Coronary artery (tissue), 2 donors: ENCODE measurements around the gene PIK3IP1.

Source experiments
- DNase-seq: peaks from one replicate; pipeline ENCODE4 v3.0.0-alpha.2; 2017; ENCODE audit warnings: low spot score
- H3K27ac ChIP-seq, 2 donors: fragments of 200-600 bp; sonication (generic); one replicate each; pipeline ENCODE4 v1.5.1; 2016 to 2019
- H3K4me3 ChIP-seq: fragments of 200-600 bp; sonication (generic); 2 replicates; pipeline ENCODE4 v1.5.1; 2016; ENCODE audit warnings: mild to moderate bottlenecking, moderate library complexity
- TF ChIP-seq, protein P1 (sequence below): fragments of 200-600 bp; sonication (generic); IDR thresholded peaks from one replicate; pipeline ENCODE4 v1.5.1; 2019; ENCODE audit warnings: antibody characterized with exemption

Gene PIK3IP1

DNA sequence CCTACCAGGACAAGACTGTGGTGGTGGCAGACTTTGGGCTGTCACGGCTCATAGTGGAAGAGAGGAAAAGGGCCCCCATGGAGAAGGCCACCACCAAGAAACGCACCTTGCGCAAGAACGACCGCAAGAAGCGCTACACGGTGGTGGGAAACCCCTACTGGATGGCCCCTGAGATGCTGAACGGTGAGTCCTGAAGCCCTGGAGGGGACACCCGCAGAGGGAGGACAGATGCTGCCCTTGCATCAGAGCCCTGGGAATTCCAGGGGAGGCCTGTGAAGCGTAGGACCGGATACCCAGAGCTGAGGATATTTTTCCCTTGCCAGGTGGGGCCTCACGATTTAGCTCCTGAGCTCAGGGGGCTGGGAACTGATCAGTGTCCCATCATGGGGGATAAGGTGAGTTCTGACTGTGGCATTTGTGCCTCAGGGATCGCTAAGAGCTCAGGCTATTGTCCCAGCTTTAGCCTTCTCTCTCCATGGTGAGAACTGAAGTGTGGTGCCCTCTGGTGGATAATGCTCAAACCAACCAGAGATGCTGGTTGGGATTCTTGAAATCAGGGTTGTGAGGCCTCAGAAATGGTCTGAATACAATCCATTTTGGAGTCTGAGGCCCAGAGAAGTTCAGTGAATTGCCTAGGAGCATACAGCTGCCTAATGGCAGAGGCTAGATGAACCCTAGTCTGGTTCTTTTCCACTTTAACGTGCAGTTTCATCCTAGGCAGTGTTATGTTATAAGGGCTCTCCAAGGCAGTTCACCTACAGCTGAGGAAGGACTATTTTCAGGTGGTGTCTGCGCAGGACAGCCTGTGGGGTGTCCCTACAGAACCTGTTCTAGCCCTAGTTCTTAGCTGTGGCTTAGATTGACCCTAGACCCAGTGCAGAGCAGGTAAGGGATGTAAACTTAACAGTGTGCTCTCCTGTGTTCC, 19.5 kb downstream of the PIK3IP1 start:
- no peak for DNase-seq
- Histone ChIP-seq H3K27ac (no peak overlapping the region), H3K4me3 (no peak overlapping the region)
- TF ChIP-seq, protein P1, sequence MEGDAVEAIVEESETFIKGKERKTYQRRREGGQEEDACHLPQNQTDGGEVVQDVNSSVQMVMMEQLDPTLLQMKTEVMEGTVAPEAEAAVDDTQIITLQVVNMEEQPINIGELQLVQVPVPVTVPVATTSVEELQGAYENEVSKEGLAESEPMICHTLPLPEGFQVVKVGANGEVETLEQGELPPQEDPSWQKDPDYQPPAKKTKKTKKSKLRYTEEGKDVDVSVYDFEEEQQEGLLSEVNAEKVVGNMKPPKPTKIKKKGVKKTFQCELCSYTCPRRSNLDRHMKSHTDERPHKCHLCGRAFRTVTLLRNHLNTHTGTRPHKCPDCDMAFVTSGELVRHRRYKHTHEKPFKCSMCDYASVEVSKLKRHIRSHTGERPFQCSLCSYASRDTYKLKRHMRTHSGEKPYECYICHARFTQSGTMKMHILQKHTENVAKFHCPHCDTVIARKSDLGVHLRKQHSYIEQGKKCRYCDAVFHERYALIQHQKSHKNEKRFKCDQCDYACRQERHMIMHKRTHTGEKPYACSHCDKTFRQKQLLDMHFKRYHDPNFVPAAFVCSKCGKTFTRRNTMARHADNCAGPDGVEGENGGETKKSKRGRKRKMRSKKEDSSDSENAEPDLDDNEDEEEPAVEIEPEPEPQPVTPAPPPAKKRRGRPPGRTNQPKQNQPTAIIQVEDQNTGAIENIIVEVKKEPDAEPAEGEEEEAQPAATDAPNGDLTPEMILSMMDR, result peak; percentile 63

DNA sequence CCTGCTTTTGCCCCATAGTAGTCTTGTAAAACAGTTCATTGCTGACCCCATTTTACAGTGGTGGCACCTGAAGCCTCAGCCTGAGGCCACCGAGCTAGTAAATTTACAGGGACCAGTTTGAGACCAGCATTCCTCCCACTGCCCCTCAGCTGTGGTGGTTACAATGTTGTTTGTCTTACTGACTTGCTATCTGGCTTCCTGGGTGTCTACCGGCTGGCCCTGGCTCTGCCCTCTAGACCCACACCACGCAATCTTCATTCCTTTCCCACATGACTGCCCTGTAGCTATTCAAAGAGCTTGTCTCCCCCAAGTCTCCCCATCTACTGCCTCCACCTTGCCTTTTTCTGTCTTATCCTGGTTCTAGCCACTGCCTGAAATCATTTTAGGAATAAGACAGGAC, 20.8 kb downstream of the PIK3IP1 start:
- no peak for DNase-seq
- H3K4me3 ChIP-seq, result no peak overlapping the region
- TF ChIP-seq, protein P1, result no peak
- H3K27ac ChIP-seq, result no peak overlapping the region

DNA sequence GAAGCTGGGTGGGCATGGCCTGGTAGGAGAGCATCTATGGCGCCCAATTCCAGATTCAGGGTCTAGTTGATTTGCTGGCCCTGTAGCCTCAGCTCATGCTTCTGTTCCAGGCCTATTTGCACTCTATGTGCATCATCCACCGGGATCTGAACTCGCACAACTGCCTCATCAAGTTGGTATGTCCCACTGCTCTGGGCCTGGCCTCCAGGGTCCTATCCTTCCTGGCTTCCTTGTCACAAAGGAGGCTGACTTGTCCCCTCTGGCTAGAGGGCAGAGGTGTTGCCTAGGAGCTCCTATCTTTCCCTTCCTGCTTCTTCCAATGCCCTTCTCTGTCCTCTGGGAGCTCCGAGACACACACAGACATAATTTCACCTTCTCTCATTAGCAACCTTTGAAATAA, 21.3 kb downstream of the PIK3IP1 start:
- no peak overlapping the region for H3K4me3 ChIP-seq
- TF ChIP-seq, protein P1, result no peak
- DNase-seq, result no peak
- no peak overlapping the region for H3K27ac ChIP-seq

- no peak for DNase-seq
- Histone ChIP-seq H3K27ac (no peak overlapping the region), H3K4me3 (no peak overlapping the region)
- TF ChIP-seq, protein P1, result no peak
Measured at GRCh38 chr22:31269892-31270579, 22.3 kb downstream of the PIK3IP1 start.

DNA sequence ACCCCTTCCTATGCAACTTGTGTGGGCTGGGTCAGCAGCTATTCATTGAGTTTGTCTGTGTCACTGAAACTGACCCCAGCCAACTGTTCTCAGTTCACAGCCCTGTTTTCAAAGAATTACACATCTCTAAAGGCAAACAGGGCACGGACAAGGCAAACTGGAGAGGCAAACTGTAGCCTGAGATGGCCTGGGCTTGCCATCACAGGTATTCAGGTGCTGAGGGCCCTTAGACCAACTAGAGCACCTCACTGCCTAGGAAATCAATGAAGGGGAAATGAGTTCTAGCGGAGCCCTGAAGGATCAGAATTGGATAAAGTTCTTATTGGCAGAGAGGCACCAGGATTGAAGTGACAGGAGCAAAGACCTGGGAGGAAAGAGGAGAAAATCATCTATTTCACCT, 24.0 kb downstream of the PIK3IP1 start:
- TF ChIP-seq, protein P1, result no peak
- DNase-seq, result no peak
- H3K4me3 ChIP-seq, result no peak overlapping the region
- no peak overlapping the region for H3K27ac ChIP-seq

DNA sequence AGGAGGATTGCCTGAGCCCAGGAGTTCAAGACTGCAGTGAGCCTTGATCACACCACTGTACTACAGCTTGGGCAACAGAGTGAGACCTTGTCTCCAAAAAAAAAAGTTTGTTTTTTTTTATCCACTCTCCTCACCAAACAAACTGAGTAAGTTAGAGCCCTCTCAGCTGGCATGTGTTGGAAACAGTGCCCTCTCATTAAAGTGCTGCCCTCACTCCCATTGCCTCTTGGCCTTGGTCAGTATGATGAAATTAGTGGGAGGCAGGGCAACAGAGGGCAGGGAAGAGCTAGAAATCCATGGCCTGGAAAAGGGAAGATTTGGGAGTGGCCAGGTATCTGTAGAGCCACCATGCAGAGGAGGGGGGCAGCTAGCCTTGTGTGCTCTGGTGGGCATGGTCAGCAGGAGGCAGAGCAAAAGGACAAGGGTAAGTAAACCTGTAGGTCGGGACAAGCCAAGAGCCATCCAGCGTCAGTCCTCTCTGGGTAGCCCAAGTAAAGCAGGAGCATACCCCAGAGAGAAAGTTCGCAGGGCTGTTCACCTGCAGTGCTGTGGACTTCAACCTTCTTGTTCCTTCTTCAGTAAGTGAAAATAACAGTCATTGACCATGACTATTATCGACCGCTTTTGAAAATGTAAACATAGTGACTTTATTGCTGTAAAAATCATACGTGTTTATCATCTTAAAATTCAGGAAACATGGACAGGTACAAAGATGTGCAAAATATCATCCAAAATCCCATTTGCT, 28.2 kb downstream of the PIK3IP1 start:
- no peak overlapping the region for H3K27ac ChIP-seq
- no peak overlapping the region for H3K4me3 ChIP-seq
- no peak for DNase-seq
- TF ChIP-seq, protein P1, result no peak
